Mammary microvascular endothelial cell (primary cell): ENCODE data around the gene VWA2. TPM values are rescaled to one million over a fixed set of nuclear protein-coding genes. Genes with fewer than 3 reads are reported as not detected.

ENCODE experiments used
- total RNA-seq: library from RNA; depleted of rRNA; stranded (reverse); fragments of >200 nt; gene quantifications from 2 replicates; pipeline ENCODE4 v1.2.3, GENCODE V29; 2015

Gene VWA2, protein sequence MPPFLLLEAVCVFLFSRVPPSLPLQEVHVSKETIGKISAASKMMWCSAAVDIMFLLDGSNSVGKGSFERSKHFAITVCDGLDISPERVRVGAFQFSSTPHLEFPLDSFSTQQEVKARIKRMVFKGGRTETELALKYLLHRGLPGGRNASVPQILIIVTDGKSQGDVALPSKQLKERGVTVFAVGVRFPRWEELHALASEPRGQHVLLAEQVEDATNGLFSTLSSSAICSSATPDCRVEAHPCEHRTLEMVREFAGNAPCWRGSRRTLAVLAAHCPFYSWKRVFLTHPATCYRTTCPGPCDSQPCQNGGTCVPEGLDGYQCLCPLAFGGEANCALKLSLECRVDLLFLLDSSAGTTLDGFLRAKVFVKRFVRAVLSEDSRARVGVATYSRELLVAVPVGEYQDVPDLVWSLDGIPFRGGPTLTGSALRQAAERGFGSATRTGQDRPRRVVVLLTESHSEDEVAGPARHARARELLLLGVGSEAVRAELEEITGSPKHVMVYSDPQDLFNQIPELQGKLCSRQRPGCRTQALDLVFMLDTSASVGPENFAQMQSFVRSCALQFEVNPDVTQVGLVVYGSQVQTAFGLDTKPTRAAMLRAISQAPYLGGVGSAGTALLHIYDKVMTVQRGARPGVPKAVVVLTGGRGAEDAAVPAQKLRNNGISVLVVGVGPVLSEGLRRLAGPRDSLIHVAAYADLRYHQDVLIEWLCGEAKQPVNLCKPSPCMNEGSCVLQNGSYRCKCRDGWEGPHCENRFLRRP
- total RNA-seq = not detected in 2 replicates

GRCh38 chr10:114239117-114239993 is at the start of gene VWA2:
Gene VWA2 (plus strand): TSS chr10:114239254. CDS start chr10:114248714, 9,460 bp downstream.

Other genes with a start within 250 kb of the VWA2 start
- 1.5 and 2.1 TPM in 2 replicates for gene ADRB1, start 195.4 kb upstream of the VWA2 start, total RNA-seq
- 6.9 and 7.8 TPM in 2 replicates for gene CCDC186, start 65.1 kb upstream of the VWA2 start, total RNA-seq
- gene TDRD1, start 59.9 kb upstream of the VWA2 start, total RNA-seq = 0.07 TPM in 1 of 2 replicates, not detected in the other
- gene AFAP1L2, start 165.2 kb downstream of the VWA2 start, total RNA-seq = 0.25 TPM in 1 of 2 replicates, not detected in the other